Fibroblast of skin of back (primary cell): ENCODE results near the gene MYH14.

Experiments used
- DNase-seq: peaks from one replicate; pipeline ENCODE4 v3.0.0-alpha.2; 2013

MYH14 gene

DNA sequence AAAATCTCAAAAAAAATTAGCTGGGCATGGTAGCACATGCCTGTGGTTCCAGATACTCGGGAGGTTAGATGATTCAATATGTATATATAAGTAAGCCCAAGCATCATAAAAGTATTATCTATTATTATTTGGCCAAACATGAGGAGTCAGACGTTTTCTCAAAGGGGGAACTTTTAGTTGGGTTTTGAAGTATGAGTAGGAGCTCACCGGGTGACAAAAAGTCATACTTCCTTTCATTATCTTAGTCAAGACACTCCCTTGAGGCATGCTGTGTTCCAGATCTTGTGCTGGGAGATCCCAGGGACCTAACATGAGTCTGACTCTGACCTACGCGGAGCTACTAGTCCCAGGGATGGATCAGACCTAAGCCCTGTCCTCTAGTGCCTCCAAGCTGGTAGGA lies 8.2 kb upstream of the MYH14 start:
- DNase-seq, result no peak

DNA sequence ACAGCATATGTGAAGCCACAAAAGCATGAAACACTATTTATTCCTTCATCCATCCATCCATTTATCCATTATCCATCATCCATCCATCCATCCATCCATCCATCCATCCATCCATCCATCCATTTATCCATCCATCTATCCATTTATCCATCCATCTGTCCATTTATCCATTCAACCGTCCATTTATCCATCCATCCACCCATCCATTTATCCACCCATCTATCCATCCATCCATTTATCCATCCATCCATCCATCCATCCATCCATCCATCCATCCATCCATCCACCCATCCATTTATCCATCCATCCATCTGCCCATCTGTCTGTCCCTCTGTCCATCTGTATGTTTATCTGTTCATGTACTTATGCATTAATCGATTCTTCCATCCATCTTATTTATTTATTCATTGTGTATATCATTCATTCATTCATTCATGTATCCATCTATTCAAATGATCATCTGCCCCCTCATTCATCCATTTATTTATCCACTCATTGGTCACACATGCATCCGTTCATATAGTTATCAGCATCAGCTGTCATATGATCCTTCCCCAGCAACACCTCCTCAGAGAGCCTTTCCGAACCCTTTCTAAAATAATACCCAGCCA lies 7.0 kb upstream of the MYH14 start:
- DNase-seq, result no peak

DNA sequence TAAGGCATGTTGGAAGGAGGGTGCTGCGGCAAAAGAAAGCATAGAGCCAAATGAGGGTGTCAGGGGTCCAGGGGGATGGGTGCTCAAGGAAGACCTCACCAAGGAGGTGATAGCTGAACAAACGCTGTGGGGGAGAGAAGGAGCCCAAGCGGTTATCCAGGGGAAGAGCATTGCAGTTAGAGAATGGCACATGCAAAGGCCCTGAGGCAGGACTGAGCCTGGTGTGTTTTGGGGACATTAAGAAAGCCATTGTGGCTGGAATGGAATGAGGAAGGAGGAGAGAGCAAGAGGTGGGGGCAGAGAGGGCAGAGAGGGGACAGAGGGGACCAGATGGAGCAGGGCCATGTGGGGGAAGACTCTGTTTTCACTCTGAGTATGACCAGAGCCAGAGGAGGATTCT lies 6.1 kb upstream of the MYH14 start:
- no peak for DNase-seq

DNA sequence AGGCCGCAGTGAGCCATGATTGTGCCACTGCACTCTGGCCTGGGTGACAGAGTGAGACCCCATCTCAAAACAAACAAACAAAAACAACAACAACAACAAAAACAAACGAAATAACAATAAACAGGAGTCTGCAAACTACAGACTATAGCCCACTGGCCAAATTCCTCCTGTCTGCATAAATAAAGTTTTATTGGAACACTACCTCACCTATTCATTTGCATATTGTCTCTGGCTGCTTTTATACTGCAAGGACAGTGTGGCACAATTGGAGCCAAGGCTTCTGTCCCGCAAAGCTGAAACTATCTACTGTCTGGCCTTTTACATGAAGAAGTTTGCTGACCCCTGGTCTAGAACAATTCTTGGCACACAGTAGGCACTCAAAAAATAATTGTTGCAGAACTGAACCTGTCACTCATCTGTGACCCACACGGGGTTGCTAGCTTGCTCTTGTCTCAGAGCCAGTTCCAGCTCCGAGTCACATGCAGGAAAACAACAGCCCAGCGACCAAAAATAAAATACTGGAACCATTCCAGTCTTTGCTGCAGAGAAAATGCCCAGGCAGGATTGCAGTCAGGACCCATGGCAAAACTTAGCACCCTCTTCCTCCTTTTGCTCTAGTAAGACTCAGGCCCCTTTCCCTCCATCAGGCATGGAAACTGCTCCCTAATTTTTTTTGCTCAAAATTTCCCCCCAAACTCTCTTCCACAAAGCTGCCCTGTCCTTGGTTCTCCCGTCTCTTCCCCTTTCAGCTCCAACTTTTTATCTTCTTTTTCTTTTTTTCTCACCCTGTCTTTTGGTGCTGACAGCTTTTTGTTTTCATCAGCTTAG lies 4.8 kb upstream of the MYH14 start:
- DNase-seq, result no peak

DNA sequence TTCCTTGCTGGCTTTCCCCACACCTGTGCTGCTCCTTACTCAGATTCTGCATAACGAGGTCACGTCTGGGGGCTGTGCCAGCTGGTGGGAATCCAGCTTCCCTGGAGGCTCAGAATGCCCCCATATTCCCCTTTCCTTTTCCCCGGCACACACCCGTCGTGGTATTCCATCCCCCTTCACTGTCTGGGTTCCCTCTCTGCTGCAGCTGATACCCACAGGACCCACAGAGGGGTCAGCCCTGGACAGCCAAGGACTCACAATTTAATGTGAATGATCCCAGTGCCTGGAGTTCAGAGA lies 4.2 kb upstream of the MYH14 start:
- DNase-seq, result no peak

DNA sequence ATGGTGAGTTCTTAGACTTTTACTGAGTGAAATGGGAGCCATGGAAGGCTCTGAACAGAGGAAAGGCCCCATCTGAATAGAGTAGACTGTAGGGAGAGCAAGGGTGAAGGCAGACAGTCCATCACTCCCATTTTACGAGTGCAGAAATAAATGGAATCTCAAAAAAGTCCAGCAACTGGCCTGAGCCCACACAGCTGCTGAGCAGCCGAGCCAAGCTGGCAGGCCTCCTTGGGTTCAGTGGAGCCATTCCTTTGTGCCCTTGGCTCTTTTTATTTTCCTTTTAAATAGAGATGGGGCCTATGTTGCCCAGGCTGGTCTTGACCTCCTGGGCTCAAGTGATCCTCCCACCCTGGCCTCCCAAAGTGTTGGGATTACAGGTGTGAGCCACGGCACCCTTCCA lies 1.0 kb upstream of the MYH14 start:
- DNase-seq, result no peak

DNA sequence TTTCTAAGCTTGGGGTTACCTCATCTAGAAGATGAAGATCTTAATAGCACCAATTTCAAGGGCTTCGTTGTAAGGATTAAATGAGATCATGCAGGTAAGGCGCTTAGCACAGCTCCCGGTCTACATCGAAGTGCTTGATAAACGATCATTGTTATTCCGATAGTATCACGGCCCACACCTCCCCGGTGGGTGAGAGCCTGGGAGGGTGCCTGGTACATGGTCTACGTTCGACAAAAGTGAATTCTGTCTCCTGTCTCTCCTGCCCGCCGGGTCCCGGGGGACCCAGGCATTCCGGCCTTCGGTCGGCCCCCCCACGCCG lies 501 bp upstream of the MYH14 start:
- DNase-seq, result no peak

DNA sequence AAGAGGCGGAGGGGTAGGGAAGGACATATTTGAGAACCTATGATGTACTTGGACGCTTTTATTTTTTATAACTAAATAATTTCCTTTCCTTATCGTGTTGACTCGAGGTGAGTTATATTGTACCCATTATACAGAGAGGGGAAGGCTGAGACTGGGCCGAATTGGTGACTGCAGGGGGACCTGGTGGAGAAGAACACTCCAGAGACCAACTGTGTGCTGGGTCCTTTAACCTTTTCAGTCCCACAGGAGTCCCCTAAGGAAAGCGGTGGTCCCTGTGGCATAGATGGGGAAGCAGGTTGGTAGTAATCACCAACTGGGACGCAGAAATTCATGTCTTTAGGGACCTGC lies 633 bp downstream of the MYH14 start:
- no peak for DNase-seq

DNA sequence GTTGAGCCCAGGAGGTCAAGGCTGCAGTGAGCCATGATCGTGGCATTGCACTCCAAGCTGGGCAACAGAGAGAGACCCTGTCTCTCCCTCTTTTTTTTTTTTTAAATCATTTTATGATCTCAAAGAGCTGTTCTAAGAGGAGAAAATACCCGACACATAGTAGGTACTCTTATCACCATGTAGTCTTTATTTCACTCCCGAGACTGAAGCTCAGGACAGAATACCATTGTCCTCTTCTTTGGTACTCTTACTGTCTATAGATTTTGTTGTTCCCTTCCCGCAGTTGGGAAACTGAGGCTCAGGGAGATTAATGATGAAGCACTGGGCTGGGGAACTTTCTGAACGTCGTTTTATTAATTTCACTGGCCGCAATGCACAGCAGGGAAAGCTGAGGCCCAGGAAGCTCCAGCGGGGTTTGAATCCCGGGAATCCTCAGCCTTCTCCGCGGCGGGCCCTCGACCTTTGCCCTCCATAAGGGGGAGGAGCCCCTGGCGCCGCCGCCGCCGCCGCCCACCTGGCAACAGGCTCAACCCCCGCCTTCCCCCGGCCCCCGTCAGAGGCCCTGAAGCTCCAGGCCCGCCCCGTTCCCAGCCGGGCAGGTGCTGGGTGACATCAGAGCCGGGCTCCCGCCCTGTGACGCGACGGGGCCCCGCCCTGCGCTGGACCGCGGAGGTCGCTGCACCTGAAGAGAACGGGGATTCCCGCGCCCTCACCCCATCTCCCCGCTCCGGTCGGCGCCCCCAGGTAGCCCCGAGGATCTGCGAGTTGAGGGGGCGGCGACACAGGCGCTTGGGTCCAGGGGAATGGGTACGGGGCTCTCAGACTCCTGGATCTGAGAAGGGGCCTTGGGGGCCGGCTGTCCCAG lies 1.6 kb downstream of the MYH14 start:
- DNase-seq, result no peak

DNA sequence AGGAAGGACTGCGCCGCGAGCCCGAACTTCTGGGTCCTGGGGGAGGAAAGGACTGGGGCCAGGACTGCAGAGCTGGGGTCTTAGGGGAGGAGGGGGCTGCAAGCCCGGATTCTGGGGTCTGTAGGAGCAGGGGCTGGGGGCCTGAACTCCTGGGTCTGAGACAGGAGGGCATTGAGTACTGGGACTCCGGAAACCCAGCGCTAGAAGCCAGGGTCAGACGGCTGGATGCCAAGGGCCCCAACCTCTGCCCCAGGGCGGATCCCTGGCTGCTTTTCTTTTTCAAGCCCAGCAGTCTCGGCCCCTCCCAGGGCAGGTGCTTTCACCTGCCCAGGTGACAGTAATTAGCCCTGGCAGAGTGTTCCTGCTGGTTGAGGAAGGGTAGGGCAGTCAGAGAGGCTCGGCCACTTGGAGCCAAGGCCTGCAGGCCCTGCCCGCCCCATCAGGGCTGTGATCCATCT lies 2.3 kb downstream of the MYH14 start:
- no peak for DNase-seq

DNA sequence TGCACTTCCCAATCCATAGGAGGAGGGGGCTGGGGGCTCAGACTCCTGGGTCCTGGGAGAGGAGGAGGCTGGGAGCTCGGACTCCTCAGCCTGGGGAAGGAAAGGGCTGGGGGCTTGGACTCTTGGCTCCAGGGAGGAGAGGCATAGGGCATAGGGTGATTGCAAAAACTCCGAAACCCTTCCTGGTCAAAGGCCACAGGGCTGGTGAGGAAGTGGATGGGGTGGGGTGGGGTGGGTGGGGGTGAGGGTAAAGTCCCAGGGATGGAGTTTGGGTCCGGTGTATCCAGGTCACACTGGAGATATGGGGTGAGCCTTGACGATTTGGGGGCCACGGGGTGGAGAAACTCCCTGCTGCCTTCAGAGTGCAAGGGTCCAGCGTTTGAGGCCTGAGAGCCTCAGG lies 2.8 kb downstream of the MYH14 start:
- DNase-seq, result no peak

DNA sequence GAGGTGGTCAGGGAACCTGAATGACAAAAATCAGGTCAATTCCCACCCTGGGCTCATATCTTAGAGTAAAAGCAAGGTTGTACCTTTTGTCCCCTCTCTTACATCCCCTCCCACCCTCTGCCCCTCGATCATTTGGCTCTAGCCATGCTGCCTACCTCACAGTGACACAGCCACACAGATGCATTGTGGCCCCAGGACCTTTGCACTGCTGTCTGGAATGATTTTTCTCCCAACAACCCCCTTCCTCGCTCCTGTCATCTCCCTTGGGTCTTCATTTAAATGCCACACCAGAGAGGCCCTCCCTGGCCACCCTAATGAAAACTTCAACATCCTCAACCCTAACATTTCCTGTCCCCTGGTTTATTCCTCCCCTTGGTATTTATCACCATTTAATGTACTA lies 4.3 kb downstream of the MYH14 start:
- no peak for DNase-seq

DNA sequence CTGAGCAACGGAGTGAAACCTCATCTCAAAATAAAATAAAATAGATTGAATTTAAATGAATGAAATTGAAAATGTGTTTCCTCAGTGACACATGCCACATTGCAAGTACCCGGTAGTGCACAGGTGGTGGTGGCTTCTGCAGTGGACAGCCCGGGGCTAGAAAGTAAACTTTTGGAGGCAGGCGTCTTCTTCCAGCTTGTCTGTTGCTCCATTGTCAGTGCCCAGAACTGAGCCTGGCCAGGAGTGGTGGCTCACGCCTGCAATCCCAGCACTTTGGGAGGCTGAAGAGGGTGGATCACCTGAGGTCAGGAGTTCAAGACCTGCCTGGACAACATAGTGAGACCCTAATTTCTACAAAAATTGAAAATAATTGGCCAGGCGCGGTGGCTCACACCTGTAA lies 5.7 kb downstream of the MYH14 start:
- DNase-seq, result no peak

DNA sequence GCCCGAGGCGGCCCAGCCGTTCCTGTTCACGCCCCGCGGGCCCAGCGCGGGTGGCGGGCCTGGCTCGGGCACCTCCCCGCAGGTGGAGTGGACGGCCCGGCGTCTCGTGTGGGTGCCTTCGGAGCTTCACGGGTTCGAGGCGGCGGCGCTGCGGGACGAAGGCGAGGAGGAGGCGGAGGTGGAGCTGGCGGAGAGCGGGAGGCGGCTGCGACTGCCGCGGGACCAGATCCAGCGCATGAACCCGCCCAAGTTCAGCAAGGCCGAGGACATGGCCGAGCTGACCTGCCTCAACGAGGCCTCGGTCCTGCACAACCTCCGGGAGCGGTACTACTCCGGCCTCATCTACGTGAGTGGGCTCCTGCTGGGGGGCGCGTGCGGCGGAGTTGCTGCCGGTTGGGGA lies 7.0 kb downstream of the MYH14 start:
- no peak for DNase-seq

DNA sequence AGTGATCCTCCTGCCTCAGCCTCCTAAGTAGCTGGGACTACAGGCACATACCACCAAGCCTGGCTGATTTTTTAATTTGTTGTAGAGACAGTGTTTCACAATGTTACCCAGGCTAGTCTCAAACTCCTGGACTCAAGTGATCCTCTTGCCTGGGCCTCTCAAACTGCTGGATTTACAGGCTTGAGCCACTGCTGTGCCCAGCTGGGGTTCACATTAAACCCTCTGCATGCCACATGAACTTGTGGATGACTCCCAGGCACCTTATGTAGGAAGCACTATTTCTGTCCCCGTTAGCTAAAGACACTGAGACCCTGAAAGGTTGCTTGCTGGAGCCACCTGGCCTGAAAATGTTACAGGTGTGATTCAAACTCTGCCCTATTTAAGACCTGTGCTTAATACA lies 10.5 kb downstream of the MYH14 start:
- DNase-seq, result no peak

DNA sequence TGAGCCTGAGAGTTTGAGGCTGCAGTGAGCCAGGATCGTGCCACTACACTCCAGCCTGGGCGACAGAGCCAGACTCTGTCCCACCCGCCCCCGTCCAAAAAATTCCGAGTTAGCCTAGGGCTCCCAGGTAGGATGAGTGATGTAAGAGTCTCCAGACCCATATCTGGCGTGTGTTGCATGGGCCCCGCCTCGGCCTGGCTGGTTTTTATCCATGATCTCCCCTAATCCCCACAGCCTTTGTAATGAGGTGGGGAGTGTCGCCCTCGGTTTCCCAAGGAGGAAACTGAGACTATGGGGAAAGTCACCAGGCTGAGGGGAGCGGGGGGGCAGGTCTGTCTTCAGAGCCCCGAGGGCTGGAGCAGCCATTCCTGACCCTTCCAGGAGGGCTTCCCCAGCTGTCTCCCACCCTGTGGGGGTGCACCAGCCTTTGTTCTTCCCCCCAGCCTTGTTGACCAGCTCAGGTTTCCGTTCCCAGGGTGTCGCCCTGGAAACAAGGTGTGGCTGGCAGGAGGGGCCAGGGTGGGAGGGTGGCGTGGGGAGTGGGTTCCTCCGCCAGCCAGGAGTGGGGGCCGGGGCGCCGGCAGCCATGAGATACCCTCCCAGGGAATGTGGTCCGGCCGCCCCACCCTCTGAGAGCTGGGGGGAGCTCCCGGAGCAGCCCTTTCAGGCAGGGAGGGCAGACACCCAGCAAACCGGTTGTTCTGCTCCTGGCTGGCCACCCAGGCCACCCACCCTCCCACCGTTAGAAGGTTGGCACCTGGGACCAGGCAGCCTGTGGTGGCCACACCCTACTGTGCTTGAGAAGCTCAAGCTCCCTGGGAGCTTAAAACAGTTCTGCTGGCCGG lies 11.5 kb downstream of the MYH14 start:
- no peak for DNase-seq

DNA sequence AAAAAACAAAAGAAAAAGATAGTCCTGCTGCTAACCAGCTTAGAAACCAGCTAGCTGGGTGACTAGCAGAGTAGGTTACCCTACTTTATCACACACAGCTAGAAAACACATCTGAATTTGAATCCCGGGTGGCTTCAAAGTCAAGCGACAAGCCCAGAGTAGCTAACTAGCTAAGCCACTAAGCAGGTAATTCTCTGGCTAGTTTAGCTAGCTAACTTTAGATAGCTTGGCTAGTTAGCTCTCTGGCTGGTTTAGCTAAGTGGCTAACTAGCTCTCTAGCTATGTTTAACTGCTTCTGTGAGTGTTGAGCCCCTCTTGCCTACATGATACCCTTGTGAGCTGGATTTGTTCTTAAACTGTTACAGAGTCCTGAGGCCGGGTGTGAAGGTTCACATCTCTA lies 12.4 kb downstream of the MYH14 start:
- no peak for DNase-seq

DNA sequence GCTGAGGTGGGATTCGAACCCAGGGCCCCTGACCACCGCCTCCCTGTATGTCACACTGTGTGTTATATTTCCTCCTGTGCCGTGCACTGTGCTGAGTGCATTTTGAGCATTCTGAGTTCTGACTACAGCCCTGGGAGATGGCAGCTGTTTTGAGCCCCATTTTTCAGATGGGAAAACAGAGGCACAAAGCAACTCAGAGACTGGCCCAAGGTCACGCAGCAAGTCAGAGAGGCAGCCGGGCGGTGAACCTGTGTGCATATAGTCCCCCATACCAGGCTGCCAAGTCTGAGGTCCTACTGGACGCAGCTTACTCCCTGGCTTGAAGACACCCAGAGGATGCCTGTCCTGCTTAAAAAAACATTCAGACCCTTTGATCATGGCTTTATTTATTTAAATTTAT lies 17.7 kb downstream of the MYH14 start:
- DNase-seq, result no peak

DNA sequence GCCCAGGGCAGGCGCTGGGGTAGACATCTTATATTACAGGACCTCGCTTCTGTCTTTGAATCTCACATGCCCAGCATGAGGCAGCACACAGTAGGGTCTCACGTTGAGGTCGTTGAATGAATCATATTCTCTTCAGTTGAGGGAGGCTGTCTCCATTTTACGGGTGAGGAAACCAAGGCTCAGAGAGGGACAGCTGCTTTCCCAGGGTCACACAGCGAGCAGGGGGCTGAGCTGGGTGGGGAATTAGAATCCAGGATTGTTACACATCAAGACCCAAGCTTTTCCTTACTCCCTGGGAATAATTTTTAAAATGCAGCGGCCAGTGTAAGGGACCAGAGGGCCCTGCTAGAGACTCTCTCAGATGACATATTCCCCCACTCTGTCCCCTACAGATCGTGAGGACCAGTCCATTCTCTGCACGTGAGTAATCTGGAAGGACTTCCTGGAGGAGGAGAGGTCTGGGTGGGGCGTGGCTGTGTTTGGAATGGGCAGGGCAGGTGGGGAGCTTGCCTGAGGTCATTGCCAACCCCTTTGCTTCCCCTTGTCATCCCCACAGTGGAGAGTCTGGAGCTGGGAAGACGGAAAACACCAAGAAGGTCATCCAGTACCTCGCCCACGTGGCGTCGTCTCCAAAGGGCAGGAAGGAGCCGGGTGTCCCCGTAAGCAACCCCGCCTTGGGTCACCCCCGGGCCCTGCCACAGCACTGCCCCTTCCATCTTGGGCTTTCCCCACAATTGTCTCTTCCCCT lies 19.4 kb downstream of the MYH14 start:
- no peak for DNase-seq

DNA sequence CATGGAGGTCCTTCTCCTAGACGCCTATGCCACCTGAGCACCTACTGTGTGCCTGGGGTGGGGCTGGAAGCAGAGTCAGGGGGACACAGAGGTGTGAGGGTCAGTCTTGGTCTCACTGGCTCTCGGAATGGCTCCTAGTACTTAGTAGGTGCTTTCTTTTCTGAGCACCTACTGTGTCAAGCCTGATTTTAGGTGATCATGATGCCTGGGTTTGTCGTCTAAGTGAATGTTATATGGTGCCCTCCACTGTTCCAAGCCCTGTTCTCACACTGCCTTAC lies 20.0 kb downstream of the MYH14 start:
- DNase-seq, result no peak

DNA sequence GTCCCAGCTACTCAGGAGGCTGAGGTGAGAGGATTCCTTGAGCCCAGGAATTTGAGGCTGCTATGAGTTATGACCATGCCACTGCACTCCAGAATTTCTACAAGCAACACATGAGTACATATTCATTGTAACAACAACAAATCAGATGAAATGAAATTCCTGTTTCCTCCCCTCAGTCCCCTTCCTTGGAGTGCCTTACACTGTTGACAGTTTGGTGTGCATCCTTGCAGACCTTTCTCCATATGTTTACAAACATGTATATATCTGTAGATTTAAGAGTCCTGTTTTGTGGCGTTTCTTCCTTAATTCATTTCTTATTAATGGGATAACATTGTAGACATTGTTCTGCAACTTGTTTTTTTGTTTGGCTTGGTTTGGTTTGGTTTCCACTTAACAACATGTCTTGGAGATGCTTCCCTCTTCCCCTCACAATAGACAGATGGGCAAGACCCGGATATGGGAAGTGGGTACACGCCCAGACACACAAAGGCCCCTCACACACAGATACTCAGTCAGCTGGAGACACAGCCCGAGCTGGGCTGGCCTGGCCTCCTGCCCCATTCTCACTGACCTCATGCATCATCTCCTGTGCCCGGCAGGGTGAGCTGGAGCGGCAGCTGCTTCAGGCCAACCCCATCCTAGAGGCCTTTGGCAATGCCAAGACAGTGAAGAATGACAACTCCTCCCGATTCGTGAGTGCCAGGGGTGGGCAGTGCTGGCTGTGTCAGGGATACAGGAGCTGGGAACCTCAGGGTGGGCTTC lies 21.7 kb downstream of the MYH14 start:
- DNase-seq, result no peak

DNA sequence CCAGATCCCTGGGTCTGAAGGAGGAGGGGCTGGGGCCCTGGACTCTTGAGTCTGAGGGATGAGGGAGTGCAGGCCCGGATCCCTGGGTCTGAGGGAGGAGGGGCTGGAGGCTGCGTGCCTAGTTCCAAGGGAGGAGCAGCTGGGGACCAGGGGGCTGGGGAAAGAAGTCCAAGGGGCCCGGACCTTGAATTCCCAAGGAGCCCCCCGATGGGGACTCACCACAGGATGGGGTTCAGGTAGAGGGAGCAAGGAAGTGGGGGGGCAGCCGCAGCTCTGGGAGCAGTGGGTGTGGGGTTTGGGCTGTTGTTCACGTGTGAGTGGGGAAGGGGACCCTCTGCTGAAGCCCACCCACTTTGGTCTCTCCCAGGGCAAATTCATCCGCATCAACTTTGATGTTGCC lies 23.1 kb downstream of the MYH14 start:
- DNase-seq, result no peak
